Chondrocyte (in vitro differentiated cells): ENCODE results near the gene ENTPD7. TPM values are rescaled to one million over a fixed set of nuclear protein-coding genes. Genes with fewer than 3 reads are reported as not detected.
"Not testable (repeated sequence)": the region's sequence is repeated elsewhere in the genome, so short reads cannot be mapped to it uniquely, and the experiment has no call there.

Experiments
- DNase-seq: peaks from one replicate; pipeline ENCODE4 v3.0.0; 2021; ENCODE audit warnings: mixed read lengths, low spot score
- H3K27ac Mint-ChIP-seq: one replicate; pipeline ENCODE4 v1.8.0; 2021; ENCODE audit warnings: mild to moderate bottlenecking, moderate library complexity, mixed read lengths; ENCODE audit not compliant: unreplicated experiment
- H3K27me3 Mint-ChIP-seq: 2 replicates; pipeline ENCODE4 v1.8.0; 2021; ENCODE audit warnings: low read depth, mixed read lengths
- H3K36me3 Mint-ChIP-seq: 2 replicates; pipeline ENCODE4 v1.8.0; 2021; ENCODE audit warnings: low read depth, mixed read lengths
- H3K4me1 Mint-ChIP-seq: 2 replicates; pipeline ENCODE4 v1.8.0; 2021; ENCODE audit warnings: low read depth, mild to moderate bottlenecking, mixed read lengths
- H3K4me3 Mint-ChIP-seq: one replicate; pipeline ENCODE4 v1.8.0; 2021; ENCODE audit warnings: mild to moderate bottlenecking, moderate library complexity, mixed read lengths; ENCODE audit not compliant: unreplicated experiment
- H3K9me3 Mint-ChIP-seq: 2 replicates; pipeline ENCODE4 v1.8.0; 2021; ENCODE audit warnings: low read depth, mixed read lengths
- total RNA-seq: library from RNA; stranded (reverse); gene quantifications from 3 replicates; pipeline ENCODE4 v1.2.1, GENCODE V29; 2021
- TF ChIP-seq, protein P1 (sequence below): fragments of 200-600 bp; sonication (generic); IDR thresholded peaks from 2 replicates; pipeline ENCODE4 v1.5.0; 2021; ENCODE audit warnings: antibody characterized with exemption, mild to moderate bottlenecking, moderate library complexity

The ENTPD7 gene
- total RNA-seq, 1 donor from 2014 or later = 28.8 TPM

DNA sequence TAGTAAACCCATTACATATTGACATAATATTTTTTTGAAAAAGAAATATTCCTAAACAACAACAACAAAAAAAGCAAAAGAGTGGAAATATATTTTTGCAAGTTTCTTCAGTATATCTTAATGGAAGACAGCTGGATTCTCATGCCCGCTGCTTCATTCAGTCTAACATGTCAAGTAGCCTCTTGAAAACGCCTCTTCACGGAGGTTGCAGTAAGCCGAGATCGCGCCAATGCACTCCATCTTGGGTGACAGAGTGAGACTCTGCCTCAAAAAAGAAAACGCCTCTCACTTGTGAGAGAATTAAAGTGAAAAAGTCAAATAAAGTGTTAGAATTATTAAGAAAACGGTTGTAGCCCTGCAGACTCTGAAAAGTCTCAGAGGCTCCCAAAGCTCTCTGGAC is 74.1 kb downstream of the ENTPD7 start:
- Mint-ChIP-seq H3K4me3 (peak overlapping the region; percentile 59), H3K36me3 (peaks cover 8% of the 10 kb centered on the region), H3K4me1 (peaks cover 18% of the 10 kb centered on the region), H3K9me3 (no peaks in the 10 kb centered on the region), H3K27me3 (no peaks in the 10 kb centered on the region), H3K27ac (peak overlapping the region; percentile 22)
- TF ChIP-seq, protein P1, sequence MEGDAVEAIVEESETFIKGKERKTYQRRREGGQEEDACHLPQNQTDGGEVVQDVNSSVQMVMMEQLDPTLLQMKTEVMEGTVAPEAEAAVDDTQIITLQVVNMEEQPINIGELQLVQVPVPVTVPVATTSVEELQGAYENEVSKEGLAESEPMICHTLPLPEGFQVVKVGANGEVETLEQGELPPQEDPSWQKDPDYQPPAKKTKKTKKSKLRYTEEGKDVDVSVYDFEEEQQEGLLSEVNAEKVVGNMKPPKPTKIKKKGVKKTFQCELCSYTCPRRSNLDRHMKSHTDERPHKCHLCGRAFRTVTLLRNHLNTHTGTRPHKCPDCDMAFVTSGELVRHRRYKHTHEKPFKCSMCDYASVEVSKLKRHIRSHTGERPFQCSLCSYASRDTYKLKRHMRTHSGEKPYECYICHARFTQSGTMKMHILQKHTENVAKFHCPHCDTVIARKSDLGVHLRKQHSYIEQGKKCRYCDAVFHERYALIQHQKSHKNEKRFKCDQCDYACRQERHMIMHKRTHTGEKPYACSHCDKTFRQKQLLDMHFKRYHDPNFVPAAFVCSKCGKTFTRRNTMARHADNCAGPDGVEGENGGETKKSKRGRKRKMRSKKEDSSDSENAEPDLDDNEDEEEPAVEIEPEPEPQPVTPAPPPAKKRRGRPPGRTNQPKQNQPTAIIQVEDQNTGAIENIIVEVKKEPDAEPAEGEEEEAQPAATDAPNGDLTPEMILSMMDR = no peak
- DNase-seq = no peak

DNA sequence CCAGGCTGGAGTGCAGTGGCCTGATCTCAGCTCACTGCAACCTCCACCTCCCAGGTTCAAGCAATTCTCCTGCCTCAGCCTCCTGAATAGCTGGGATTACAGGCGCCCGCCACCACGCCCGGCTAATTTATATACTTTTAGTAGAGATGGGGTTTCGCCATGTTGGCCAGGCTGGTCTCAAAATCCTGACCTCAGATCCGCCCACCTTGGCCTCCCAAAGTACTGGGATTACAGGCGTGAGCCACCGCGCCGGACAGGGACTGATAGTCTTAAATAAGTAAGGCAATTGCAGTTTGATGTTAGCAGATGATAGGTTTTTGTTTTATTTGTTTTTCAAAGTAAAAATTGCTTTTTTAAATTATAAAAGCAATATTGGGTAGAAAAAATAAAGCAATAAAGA is 74.8 kb downstream of the ENTPD7 start:
- DNase-seq, H3K36me3 Mint-ChIP-seq, H3K27me3 Mint-ChIP-seq, H3K9me3 Mint-ChIP-seq, H3K4me3 Mint-ChIP-seq: not testable (repeated sequence)
- Mint-ChIP-seq H3K4me1 (peaks cover 18% of the 10 kb centered on the region), H3K27ac (peak overlapping the region; percentile 2)

DNA sequence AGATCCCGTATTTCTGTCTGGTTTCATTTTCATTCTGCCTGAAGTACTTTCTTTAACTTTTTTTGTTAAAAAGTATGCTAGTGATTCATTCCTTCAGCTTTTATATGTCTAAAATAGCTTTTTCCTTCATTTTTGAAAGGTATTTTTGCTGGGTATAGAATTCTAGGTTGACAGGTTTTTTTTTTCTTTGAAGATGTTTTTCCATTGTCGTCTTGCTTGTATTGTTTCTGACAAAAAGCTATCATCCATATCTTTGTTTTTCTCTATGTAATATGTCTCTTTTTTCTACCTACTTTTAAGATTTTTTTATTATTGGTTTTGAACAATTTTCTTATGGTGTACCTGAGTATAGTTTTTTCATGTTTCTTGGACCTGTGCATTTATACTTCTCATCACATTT is 81.0 kb downstream of the ENTPD7 start:
- Mint-ChIP-seq H3K27me3 (no peaks in the 10 kb centered on the region), H3K9me3 (peaks cover 18% of the 10 kb centered on the region), H3K4me1 (peaks cover 26% of the 10 kb centered on the region)

DNA sequence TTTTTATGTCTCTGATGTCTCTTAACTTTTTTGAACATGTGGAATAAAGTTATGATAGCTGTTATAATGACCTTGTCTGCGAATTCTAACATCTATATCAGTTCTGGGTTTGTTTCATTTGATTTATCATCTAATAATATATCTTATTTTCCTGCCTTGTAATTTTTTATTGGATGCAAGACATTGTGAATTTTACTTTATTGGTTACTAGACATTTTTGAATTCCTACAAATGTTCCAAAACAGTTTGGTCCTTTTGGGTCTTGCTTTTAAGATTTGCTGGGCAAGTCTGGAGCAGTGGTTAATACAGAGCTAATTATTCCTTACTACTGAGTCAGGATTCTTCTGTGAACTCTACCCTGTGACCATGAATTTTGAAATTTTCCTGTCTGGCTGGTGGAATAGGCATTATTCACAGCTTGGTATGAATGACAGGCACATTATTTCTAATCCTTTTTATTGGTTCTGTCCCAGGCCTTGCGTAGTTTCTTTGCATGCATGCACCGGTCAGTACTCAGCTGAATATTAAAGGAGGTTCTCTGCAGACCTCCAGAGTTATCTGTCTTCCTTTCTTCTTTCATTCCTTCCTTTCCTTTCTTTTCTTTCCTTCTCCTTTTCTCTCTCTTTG is 81.7 kb downstream of the ENTPD7 start:
- Mint-ChIP-seq H3K27ac (peak overlapping the region; percentile 3), H3K36me3 (peaks cover 44% of the 10 kb centered on the region)

More for the DNA sequence above, 81.0 kb downstream of the ENTPD7 start:
- H3K36me3 Mint-ChIP-seq = peaks cover 44% of the 10 kb centered on the region
- no peak for DNase-seq
- H3K27ac Mint-ChIP-seq = no peak overlapping the region
- TF ChIP-seq, protein P1 = no peak
- H3K4me3 Mint-ChIP-seq = no peak overlapping the region

DNA sequence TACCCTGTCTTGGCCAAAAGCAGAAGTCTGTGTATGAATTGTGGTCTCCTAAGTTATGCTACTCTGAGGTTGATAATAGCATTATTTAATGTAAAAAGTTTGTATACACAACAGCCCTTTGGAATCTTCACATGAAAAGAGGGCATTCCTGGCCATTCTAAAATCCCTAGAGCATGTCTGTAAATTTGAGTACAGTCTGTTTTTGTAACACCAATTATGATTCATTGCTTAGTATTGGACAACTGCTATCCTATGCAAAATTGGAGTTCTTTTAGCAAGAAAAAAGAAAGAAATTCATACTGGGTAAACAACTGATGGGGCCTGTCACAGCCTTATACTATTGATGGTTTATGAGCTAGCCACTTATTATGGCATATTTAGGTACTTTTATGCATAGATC is 82.9 kb downstream of the ENTPD7 start:
- Mint-ChIP-seq H3K27ac (no peak overlapping the region), H3K4me3 (no peak overlapping the region), H3K27me3 (no peaks in the 10 kb centered on the region), H3K9me3 (peaks cover 18% of the 10 kb centered on the region), H3K36me3 (peaks cover 44% of the 10 kb centered on the region), H3K4me1 (peaks cover 26% of the 10 kb centered on the region)
- TF ChIP-seq, protein P1 = no peak
- no peak for DNase-seq

More for the DNA sequence above, 81.7 kb downstream of the ENTPD7 start:
- H3K9me3 Mint-ChIP-seq = peaks cover 18% of the 10 kb centered on the region
- no peaks in the 10 kb centered on the region for H3K27me3 Mint-ChIP-seq
- TF ChIP-seq, protein P1 = no peak
- peaks cover 26% of the 10 kb centered on the region for H3K4me1 Mint-ChIP-seq
- DNase-seq = no peak
- H3K4me3 Mint-ChIP-seq = no peak overlapping the region

DNA sequence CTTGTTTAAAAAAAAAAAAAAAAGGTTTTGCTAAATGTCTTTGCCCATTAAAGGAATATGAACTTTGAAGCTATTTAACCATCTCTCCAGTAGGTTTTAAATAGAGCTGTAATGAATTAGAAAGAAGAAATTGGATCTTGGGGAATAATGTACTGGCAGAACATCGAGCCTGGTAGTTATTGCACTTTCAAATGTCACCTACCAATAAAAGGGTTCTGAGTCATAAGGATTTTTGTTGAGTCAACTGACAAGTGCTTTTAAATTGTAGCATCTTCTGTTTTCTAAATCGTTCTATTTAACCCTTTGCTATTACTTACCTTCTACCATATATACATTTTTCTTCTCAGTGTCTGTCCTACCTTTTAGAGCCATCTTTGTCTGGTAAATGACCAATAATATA is 83.4 kb downstream of the ENTPD7 start:
- TF ChIP-seq, protein P1 = no peak
- Mint-ChIP-seq H3K9me3 (peaks cover 18% of the 10 kb centered on the region), H3K4me1 (peaks cover 26% of the 10 kb centered on the region), H3K4me3 (no peak overlapping the region), H3K27ac (peak overlapping the region; percentile 60), H3K27me3 (no peaks in the 10 kb centered on the region), H3K36me3 (peaks cover 41% of the 10 kb centered on the region)
- no peak for DNase-seq
